GM21390 (cell line): Measurements from ENCODE around the gene ST6GALNAC6.

ENCODE experiments used
- ATAC-seq: cut with Tn5 transposase; IDR thresholded peaks from one replicate; pipeline ENCODE4 v1.9.1; 2021; ENCODE audit not compliant: unreplicated experiment

The ST6GALNAC6 gene

DNA sequence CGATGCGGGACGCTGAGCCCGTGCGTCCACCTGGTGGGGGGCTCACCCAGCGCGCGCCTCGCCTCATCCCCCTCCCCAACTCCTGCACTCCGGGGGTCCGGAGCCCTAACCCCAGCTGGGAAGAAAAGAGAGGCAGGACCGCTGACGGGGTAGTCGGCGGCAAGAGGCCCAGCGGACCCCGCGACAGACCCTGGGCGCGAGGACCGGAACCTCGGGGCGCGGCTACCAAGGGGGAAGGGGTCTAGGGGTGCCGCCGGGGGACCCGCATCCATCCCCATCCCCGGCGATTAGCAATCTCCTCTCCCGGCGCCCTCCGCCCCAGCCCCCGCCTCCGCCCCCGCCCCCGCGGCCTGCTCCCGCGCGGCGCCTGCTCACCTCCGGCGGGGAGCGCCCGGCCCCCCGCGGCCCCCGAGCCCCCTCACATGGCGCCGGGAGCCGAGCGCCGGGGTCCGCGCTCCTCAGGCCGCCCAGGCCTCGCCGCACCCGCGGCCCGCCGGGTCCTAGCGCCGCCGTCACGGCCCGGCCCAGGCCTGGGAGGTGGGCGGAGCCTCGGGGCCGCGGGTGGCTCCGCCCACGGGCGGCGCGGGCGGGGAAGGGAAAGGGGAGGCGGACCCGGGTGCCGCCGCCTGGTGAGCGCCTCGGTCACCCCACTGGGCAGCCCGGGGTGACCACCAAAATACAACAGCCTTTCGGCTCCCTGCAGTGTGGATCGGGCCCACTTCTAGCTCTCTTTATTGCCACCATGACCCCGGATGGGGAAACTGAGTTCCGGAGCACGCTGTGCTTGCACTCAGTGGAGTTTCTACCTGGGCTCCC is at the start of gene ST6GALNAC6:
Gene ST6GALNAC6 (minus strand): TSS at position 476 of the 816 bp plus-strand sequence. CDS start 1,622 bp downstream, outside the sequence.
- ATAC-seq = peak; percentile 63

DNA sequence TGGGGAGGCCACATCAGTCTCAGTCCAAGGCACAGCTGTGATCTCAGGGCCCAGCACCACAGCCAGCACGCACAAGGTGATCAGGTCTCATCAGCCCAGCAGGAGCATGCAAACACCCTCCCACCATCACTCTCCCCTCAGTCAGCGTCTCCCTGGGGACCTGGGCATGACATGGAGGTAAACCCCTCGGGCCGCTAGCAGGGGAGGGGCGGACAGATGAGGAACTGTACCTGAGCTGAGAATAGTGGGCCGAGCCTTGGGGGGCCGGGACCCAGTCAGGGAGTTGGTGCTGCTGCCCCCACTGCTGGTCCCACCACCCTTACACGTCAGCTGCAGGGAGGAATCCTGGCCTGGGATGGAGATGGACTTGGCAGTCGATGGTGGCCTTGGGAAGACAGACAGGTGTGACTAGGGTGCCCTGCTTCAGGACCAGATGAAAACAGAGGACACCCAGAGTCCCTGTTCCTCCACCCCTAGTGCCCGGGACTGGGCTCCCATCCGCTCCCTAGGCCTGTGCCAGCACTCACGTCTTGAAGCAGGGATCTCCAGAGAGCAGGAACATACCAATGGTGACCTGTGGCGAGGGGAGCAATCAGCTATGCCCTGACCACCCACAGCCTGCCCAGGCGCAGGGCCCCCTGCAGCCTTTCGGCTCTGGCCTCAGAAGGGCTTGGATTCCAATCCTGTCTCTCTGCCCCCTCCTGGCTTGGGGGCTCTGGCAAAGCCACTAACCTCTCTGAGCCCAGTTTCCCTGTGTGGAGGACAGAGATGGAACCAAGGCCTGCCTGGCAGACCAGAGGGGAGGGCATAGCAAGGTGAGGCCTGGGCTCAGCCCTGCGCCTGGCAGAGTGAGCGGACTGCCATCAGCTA is 48.7 kb upstream of the ST6GALNAC6 start:
- ATAC-seq = no peak

DNA sequence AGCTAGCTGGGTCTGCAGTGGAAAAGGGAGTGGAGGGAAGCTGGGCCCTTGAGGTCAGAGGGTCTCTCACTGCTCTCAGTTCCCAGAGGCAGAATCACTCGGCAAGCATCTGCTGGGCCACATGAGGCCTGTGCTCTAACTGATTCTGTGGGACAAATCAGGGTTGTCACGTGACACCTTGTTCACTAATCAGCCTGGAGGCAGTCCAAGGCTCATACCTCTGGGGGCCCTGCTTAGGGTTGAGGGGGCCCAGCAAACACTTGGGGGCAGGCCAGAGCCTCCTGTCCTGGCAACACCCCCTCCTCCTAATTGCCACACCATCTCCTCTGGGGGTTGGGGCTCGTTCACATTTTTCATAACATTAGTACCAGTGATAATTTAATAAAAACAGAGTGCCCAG is 47.3 kb upstream of the ST6GALNAC6 start:
- no peak for ATAC-seq

DNA sequence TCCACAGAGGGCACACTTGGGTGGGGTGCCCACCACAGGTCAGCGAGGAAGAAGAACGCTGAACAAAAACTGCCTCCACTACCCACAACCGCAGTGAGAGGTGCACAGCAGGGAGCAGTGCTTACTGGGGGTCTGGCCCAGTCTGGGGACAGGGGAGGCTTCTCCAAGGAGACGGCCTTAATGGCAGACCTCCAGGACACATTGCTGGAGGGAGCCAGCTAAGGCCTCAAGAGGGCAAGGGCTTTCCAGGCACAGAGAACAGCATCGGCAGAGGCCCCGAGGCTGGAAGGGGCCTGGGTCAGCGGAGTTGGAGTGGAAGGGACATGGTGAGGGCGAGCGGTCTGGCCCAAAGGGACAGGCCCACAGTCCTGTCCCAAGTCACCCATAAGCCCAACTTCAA is 46.5 kb upstream of the ST6GALNAC6 start:
- no peak for ATAC-seq

GRCh38 chr9:127945338-127945737 is 45.9 kb upstream of the ST6GALNAC6 start:
- ATAC-seq = no peak

- no peak for ATAC-seq
Measured at GRCh38 chr9:127944586-127945218, 45.3 kb upstream of the ST6GALNAC6 start.

DNA sequence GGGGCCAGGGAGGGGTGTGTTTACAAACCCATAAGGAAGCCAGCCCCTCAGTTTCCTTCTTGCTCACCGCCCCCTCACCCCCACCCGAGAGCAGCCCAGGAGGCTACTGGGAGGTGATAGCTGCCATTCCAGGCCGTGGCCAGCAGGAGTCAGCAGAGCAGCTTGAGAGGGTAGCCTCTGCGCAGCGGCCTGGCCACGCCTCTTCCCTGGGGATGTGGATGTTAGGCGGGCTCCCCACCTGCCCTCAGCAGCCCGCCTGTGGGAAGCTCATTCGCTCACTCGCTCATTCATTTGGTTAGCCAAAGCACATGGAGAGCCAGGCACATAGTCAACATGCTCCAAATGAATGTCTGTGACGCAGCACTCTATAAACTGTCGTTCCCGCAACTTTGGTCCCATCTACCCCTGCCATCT is 44.3 kb upstream of the ST6GALNAC6 start:
- ATAC-seq = peak; percentile 68

GRCh38 chr9:127943011-127943662 is 43.7 kb upstream of the ST6GALNAC6 start:
- no peak for ATAC-seq

- no peak for ATAC-seq
Measured at GRCh38 chr9:127942216-127943010, 43.0 kb upstream of the ST6GALNAC6 start.

GRCh38 chr9:127941961-127942215 is 42.5 kb upstream of the ST6GALNAC6 start:
- no peak for ATAC-seq

DNA sequence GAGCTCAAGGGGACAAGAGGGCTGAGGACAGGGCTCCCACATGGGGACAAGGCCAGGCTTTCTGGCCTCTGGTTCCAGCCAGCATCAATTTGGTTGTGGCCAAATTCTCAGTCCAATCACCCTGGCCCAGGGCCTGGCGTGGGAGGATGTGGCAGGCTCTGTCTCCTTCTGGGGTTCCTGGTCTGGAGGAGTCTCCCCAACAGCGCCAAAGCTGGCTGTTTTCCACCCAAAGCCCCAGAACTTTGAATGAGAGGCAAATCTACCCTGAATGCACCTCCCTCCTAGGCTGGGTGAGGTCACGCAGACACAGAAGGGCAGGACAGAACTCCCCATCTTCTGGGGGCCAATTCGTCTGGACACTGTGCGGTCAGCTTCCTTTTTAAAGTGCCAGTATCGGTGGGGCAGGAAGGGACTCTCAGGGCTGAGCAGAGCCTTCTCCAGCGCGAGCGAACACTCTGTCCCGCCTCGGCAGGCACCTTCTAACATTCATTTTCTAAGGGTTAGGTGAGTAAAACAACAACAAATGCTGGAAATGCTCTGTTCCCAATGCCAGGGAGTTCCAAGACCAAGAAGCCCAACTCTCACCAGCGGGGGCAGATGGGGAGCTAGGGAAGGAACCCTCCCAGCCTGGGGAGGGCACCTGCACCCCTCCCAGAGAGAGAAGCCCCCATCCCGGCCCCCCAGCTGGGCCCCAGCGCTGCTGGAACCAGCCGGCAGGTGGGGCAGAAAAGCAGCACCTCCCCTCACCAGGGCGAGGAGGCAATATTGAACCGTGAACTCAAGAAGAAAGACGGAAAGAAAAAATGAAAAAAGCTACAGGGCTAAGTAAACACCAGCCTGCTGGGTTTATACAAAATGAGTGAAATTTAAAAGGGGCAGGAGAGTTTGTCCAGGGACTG is 41.9 kb upstream of the ST6GALNAC6 start:
- no peak for ATAC-seq

GRCh38 chr9:127940593-127940992 is 41.2 kb upstream of the ST6GALNAC6 start:
- no peak for ATAC-seq

DNA sequence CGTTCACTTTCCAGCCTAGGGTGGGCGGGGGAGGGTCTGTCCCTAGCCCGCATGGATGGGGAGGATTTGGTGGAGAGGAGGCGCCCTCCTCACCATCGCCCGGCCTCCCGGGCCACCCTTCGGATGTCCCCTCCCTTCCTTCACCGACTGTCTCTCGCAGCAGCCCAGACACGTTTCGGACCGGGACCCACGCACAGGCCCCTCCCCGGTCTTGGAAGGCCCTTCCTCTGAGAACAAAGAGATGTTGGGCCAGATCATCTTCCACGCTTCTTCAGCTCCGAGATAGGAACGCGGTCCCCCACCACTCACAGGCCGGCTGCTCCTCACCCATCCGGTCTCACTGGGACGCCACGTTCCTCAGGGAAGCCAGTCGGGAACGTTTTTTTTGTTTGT is 38.9 kb upstream of the ST6GALNAC6 start:
- ATAC-seq = no peak

DNA sequence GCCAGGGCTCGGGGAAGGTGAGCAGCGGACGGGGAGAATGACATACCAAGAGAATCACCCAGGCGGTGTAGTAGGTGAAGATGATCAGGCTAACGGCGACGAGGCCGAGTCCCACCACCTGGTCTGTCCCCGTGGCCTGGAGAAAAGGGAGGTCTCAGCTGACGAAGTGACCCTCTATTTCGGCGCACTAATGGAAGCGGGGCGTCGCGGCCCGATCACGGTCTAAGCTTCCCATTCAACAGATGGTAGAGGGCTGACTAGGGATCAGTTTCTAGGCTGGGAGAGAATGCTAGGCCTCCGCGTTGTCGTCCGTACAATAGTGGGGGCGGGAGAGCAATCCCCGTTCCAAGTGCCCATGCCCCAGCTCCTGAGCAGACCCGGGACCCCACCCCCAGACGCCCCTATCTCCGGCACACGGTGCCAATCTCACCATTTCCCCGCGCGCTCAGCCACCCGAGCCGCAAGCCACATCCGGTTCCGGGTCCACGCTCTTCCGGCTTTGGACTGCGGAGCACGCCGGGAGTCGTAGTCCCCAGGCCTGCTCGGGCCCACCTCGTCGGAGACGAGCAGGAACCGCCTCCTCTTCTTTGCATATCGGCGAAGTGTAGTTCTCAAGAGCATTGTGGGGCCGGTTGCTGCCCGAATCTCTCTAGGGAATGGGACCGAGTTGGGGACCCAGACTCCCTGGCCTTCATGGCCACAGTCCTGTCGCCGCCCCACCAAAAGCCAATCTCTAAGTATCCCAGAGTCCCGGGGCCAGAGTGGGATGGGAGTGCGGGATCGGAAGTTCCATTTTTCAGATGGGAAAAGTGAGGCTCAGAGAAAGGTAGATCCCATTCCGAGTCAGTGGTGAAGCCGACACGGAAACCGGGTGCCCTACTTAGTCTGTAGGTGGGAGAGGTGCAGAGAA is 38.2 kb upstream of the ST6GALNAC6 start, which contains the start of gene DPM2:
Gene DPM2 (minus strand): TSS at position 467 of the 910 bp plus-strand sequence. CDS start 34 bp downstream, at position 433.
- ATAC-seq = peak; percentile 94

DNA sequence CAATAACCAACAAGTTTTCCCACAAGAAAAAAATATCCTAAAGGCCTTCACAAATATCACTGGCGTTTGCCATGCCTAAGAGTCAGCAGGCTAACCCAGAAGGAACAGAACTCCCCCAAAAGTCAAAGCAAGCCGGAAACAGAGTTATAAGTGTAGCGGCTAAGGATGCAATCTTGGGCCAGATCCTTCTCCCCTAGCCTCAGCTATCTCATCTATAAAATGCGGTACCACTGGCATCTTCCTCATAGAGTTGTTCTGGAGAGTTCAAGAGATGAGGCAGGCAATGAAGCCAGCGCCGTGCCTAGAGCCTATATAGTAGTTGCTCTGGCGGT is 37.6 kb upstream of the ST6GALNAC6 start:
- ATAC-seq = no peak

GRCh38 chr9:127936347-127936852 is 37.0 kb upstream of the ST6GALNAC6 start:
- ATAC-seq = no peak

- no peak for ATAC-seq
Measured at GRCh38 chr9:127935765-127936221, 36.4 kb upstream of the ST6GALNAC6 start.

DNA sequence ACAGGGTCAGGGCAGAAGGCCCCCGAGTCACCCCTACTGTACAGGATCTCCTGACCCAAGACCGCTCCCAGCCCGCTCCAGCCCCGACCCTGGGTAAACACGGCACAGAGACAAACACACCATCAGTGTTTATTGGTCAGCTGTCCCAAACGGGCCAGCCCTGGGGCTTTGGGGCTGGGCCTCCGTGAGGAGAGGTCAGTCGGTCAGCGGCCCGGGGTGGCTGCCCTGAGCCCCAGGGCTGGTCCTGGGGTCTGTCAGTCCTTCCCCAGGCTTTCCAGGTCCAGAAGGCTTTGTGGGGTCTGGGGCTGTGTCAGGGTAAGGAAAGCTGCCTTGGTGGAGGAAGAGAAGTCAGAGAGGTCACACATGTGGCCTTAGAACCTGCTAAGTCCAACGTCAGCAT is 35.6 kb upstream of the ST6GALNAC6 start:
- no peak for ATAC-seq
